ENCODE data around the gene DMKN. TPM values are rescaled to one million over a fixed set of nuclear protein-coding genes. Genes with fewer than 3 reads are reported as not detected.

DMKN gene
- total and polyA plus RNA-seq, 8 donors, result 92.5 to 140 (median 111) TPM

DNA sequence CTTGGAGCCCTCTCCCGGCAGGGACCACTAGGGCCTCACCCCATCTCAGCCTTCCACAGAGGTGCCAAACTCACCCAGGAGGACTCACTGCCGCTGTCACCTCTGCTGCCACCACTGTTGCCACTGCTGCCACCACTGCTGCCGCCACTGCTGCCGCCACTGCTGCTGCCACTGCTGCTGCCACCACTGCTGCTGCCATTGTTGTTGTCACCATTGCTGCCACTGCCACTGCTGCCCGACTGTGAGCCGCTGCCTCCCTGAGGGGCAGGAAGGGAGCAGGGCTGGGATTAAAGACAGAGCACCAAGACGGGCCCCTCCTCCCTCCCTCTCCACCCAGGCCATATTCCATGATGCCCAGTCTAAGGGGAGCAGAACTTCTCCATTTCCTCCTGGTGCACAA is 2.1 kb downstream of the DMKN start:
- Histone ChIP-seq H3K27me3 (peaks cover 4 to 81% of the 10 kb centered on the region in 2 donors), H3K36me3 (no peaks in the 10 kb centered on the region), H3K4me1 (peaks cover 0 to 7% of the 10 kb centered on the region in 2 donors), H3K4me3 (no peak overlapping the region), H3K9me3 (no peaks in the 10 kb centered on the region), H3K27ac (no peak overlapping the region)
- intact Hi-C loops (cut with DNase I), result no loop called here
- ATAC-seq, result no peak
- no peak for DNase-seq
- TF ChIP-seq, protein P1, sequence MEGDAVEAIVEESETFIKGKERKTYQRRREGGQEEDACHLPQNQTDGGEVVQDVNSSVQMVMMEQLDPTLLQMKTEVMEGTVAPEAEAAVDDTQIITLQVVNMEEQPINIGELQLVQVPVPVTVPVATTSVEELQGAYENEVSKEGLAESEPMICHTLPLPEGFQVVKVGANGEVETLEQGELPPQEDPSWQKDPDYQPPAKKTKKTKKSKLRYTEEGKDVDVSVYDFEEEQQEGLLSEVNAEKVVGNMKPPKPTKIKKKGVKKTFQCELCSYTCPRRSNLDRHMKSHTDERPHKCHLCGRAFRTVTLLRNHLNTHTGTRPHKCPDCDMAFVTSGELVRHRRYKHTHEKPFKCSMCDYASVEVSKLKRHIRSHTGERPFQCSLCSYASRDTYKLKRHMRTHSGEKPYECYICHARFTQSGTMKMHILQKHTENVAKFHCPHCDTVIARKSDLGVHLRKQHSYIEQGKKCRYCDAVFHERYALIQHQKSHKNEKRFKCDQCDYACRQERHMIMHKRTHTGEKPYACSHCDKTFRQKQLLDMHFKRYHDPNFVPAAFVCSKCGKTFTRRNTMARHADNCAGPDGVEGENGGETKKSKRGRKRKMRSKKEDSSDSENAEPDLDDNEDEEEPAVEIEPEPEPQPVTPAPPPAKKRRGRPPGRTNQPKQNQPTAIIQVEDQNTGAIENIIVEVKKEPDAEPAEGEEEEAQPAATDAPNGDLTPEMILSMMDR (IDR thresholded peaks at IDR 0.05), result no peak

DNA sequence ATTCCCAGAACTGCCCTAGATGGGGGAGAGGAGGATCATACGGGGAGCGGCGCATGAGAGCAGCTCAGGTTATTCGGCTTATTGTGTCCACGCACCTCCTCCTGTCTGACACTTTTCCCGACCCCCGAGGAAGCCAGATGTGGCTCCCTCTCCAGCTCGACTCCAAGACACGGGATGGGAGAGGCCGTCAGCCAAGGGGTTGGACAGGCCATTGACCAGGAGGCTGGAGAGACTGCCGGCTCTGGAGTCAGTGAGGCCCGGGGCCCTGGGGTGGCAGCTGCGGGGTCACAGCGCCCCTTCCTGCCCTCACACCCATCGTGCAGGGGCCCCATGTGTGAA is 2.9 kb downstream of the DMKN start:
- Histone ChIP-seq H3K4me1 (peaks cover 0 to 7% of the 10 kb centered on the region in 2 donors), H3K4me3 (peak overlapping the region in 1 of 2 donors; percentile 39), H3K27ac (peak overlapping the region in 1 of 2 donors; percentile 80), H3K36me3 (no peaks in the 10 kb centered on the region), H3K27me3 (peaks cover 4 to 81% of the 10 kb centered on the region in 2 donors), H3K9me3 (no peaks in the 10 kb centered on the region)
- intact Hi-C loops (cut with DNase I), result no loop called here
- TF ChIP-seq, protein P1 (IDR thresholded peaks at IDR 0.05), result peak in 1 of 2 donors; percentile 18
- no peak for DNase-seq
- no peak for ATAC-seq

DNA sequence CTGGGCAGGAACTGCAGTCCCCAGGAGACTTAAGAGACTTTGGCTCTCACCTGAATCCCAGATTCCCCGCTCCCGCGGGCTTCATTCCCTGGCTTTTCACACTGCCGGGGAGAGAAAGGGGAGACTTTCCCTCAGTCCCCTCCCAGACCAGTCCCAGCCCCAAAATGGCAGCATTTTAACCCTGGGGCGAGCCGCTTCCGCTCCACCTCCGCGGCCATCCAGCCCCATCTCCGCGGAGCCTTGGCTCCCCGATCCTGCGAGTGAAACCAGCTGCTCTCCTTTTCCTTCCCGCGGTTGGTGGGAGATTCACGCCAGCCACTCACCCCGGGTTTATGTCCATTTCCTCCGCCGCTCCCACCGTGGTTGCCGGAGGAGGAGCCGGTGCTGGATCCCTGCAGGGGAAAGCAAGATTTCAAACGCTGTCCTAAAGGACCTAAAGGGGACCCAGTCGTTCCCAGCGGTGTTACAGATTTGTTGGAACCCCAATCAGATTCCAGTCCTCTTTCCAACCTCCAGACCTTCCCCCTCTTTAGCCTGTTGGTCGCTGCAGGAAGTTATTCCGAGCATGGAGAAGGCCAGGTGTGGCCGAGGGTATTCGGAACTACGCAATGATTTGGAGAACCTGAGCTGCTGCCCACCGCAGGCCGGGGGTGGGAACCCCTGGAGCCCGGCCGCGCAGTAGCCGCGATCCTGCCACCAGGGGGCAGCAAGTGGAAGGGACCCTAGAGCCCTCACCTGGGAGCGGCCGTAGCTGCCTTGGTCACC is 3.4 kb downstream of the DMKN start:
- TF ChIP-seq, protein P1 (IDR thresholded peaks at IDR 0.05), result peak; percentile 95 to 98
- peaks cover 4 to 83% of the 10 kb centered on the region in 2 donors for H3K27me3 ChIP-seq
- DNase-seq, result peak; percentile 77 to 96 (median 87)
- peak overlapping the region; percentile 63 to 80 for H3K27ac ChIP-seq
- peak overlapping the region; percentile 34 to 39 for H3K4me3 ChIP-seq
- ATAC-seq, result peak; percentile 93
- intact Hi-C loops (cut with DNase I), result no loop called here
- peaks cover 0 to 7% of the 10 kb centered on the region in 2 donors for H3K4me1 ChIP-seq
- H3K9me3 ChIP-seq, result no peaks in the 10 kb centered on the region
- no peaks in the 10 kb centered on the region for H3K36me3 ChIP-seq

DNA sequence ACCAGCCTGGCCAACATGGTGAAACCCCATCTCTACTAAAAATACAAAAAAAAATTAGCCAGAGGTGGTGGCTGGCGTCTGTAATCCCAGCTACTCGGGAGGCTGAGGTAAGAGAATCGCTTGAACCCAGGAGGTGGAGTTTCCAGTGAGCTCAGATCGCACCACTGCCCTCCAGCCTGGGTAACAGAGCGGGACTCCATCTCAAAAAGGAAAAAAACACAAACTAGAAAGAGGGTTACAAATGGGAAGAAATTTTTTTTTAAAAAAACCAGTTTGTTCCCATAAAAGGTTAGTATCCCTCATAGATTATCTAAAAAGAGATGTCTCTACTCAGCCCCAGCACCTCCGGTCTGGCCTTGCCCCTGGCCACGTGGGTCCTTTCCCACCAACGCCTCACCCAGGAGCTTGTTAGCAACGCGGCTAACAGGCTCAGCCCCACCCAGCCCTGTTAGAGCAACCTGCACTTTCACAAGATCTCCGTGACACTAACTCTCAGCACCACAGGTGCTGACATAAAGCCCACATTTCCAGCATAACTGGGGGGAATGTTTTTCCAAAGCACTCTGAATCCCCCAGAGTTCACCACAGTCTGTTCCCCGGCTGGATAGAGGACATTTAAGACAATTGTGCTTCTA is 4.3 kb downstream of the DMKN start:
- intact Hi-C loops (cut with DNase I), result no loop called here
- H3K27ac ChIP-seq, result peak overlapping the region; percentile 63 to 80
- TF ChIP-seq, protein P1 (IDR thresholded peaks at IDR 0.05), result no peak
- ATAC-seq (peak; percentile 84), DNase-seq (peak in 3 of 4 donors; percentile 57 to 90 (median 75))
- peaks cover 0 to 7% of the 10 kb centered on the region in 2 donors for H3K4me1 ChIP-seq
- H3K9me3 ChIP-seq, result no peaks in the 10 kb centered on the region
- no peaks in the 10 kb centered on the region for H3K36me3 ChIP-seq
- peaks cover 4 to 80% of the 10 kb centered on the region in 2 donors for H3K27me3 ChIP-seq
- H3K4me3 ChIP-seq, result peak overlapping the region; percentile 34 to 39

DNA sequence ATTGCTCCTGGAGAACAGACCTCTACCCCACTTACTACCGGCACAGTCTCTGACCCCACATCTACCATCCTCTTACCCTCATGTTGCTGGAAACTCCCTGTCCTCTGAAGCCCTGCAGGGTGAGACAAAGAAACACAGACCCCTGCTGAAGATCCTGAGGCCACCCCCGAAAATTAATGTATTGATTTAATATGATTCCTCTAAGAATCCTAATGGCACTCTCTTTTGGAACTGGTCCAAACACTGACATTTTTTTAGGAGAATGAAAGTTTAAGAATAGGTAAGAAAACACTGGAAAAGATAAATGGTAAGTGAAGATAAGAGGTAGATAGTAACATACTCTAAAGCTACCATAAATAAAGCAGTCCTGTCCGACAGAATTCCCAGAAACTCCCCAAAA is 5.3 kb downstream of the DMKN start:
- no peaks in the 10 kb centered on the region for H3K36me3 ChIP-seq
- H3K4me1 ChIP-seq, result peaks cover 0 to 7% of the 10 kb centered on the region in 2 donors
- intact Hi-C loops (cut with DNase I), result no loop called here
- H3K4me3 ChIP-seq, result no peak overlapping the region
- no peak overlapping the region for H3K27ac ChIP-seq
- TF ChIP-seq, protein P1 (IDR thresholded peaks at IDR 0.05), result no peak
- no peak for DNase-seq
- H3K27me3 ChIP-seq, result peaks cover 4 to 70% of the 10 kb centered on the region in 2 donors
- H3K9me3 ChIP-seq, result no peaks in the 10 kb centered on the region
- ATAC-seq, result no peak
